K562 (cell line): Measurements from ENCODE around the gene IL20. TPM values are rescaled to one million over a fixed set of nuclear protein-coding genes. Genes with fewer than 3 reads are reported as not detected.
A peak's percentile ranks its signal among the peaks of the same experiment; 100 is the strongest.

Experiments
- NFATC3 ChIP-seq: fragments of 450-650 bp; IDR thresholded peaks from 2 replicates; pipeline ENCODE4 v1.6.1; 2017; ENCODE audit warnings: mild to moderate bottlenecking
- POU5F1 ChIP-seq: fragments of 150-350 bp; IDR thresholded peaks from 2 replicates; pipeline ENCODE4 v1.6.1; 2014; ENCODE audit warnings: borderline replicate concordance, low read length, low read depth, mild to moderate bottlenecking; ENCODE audit not compliant: partially characterized antibody
- RBM17 ChIP-seq: fragments of 200-400 bp; formaldehyde crosslinking; IDR thresholded peaks from 2 replicates; pipeline ENCODE4 v1.6.1; 2017; ENCODE audit warnings: low read depth, mild to moderate bottlenecking, low read length, borderline replicate concordance
- RFX1 ChIP-seq: fragments of 450-650 bp; IDR thresholded peaks from 2 replicates; pipeline ENCODE4 v1.6.1; 2016; ENCODE audit warnings: mild to moderate bottlenecking, moderate library complexity
- TFAM ChIP-seq: fragments of 250-450 bp; sonication (Bioruptor Pico); conservative IDR thresholded peaks from 2 replicates; pipeline ENCODE4 v1.5.0; 2021; ENCODE audit warnings: mild to moderate bottlenecking, moderate library complexity
- ZNF311 ChIP-seq: fragments of 250-450 bp; sonication (Bioruptor Pico); IDR thresholded peaks from 2 replicates; pipeline ENCODE4 v1.4.0; 2020; ENCODE audit warnings: mild to moderate bottlenecking, moderate library complexity
- ZNF408 ChIP-seq: fragments of 250-450 bp; sonication (Bioruptor Pico); IDR thresholded peaks from 2 replicates; pipeline ENCODE4 v1.4.0; 2020; ENCODE audit warnings: low read depth, mild to moderate bottlenecking, moderate library complexity
- ZNF584 ChIP-seq: fragments of 200-800 bp; sonication (Bioruptor generic); IDR thresholded peaks from 2 replicates; pipeline ENCODE4 v1.6.1; 2016; ENCODE audit warnings: low read depth, mild to moderate bottlenecking, missing genetic modification characterization, missing compliant biosample characterization
- ZZZ3 ChIP-seq: fragments of 450-650 bp; IDR thresholded peaks from 2 replicates; pipeline ENCODE4 v1.6.1; 2016; ENCODE audit warnings: antibody characterized with exemption, mild to moderate bottlenecking, moderate library complexity
- polyA plus RNA-seq, 8 experiments: library from polyadenylated mRNA; depleted of rRNA in 4 of 8; stranded (reverse) in 5 of 8; unstranded in 3 of 8; fragments of >200 nt; fragmentation: Nextera tagmentation in 2 of 8; fragmentation: Illumina TruSeq in 1 of 8; extraction: Ambion mirVana in 2 of 8; extraction: Trizol in 1 of 8; gene quantifications; 2 replicates each; pipeline versions ENCODE4 v1.2.1 to v1.2.3, GENCODE V29; 2011 to 2014; ENCODE audit warnings: inconsistent platforms in 1 of 8, missing spikeins in 1 of 8
- total RNA-seq, 7 experiments: library from RNA; depleted of rRNA in 6 of 7; stranded (reverse); fragments of >200 nt in 6 of 7; fragmentation: Illumina TruSeq in 2 of 7; extraction: Trizol in 2 of 7; gene quantifications; 2 replicates each; pipeline versions ENCODE4 v1.2.1 to v1.2.3, GENCODE V29; 2011 to 2021; ENCODE audit warnings: low replicate concordance in 1 of 7
- TF ChIP-seq, protein P1 (sequence below): fragments of 200-800 bp; sonication (Bioruptor generic); IDR thresholded peaks from 2 replicates; pipeline ENCODE4 v1.6.1; 2017; ENCODE audit warnings: missing genetic modification characterization, missing compliant biosample characterization
- TF ChIP-seq, protein P2 (sequence below), 2 experiments: fragments of 150-350 bp in 1 of 2; IDR thresholded peaks; 2 replicates each; pipeline ENCODE4 v1.6.1; 2012 to 2016; ENCODE audit warnings: low read depth in 2 of 2, low read length in 2 of 2, mild to moderate bottlenecking in 1 of 2, moderate library complexity in 1 of 2
- TF ChIP-seq, protein P3 (sequence below): fragments of 200-800 bp; sonication (Bioruptor generic); IDR thresholded peaks from 2 replicates; pipeline ENCODE4 v1.6.1; 2016; ENCODE audit warnings: missing genetic modification characterization, missing compliant biosample characterization
- TF ChIP-seq, protein P4 (sequence below): fragments of 450-650 bp; IDR thresholded peaks from 2 replicates; pipeline ENCODE4 v1.6.1; 2017; ENCODE audit warnings: antibody characterized with exemption
- TF ChIP-seq, protein P5 (sequence below): sonication (generic); formaldehyde crosslinking; IDR thresholded peaks from 2 replicates; pipeline ENCODE4 v1.8.0; 2022; ENCODE audit warnings: mild to moderate bottlenecking, missing genetic modification reagents

Gene IL20
- total and polyA plus RNA-seq, 9 of the 15 experiments (the other 6 are each of a cell fraction or from before 2014, with no cell fraction given), result not detected

DNA sequence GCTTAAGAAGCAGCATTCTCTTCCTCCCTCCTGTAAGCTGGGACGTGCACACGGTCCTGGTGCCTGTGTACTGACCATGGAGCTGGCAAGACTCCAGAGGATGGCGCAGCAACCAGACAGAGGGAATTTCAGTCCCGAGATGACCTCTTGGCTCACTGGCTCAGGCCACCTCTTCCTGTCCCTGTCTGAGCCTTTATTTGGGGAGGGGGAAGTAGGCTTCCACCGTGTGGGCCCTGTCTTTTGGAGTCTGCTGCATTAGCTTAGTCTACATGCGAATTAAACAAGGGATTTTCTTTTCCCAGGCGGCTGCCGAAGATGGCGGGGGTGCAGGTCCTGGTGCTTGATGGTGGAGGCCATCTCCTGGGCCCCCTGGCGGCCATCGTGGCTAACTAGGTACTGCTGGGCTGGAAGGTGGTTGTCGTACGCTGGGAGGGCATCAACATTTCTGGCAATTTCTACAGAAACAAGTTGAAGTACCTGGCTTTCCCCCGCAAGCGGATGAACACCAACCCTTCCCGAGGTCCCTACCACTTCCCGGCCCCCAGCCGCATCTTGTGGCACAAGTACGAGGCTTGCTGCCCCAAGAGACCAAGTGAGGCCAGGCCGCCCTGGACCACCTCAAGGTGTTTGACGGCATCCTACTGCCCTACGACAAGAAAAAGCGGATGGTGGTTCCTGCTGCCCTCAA is 42.0 kb downstream of the IL20 start (continued):
- TF ChIP-seq, protein P1, sequence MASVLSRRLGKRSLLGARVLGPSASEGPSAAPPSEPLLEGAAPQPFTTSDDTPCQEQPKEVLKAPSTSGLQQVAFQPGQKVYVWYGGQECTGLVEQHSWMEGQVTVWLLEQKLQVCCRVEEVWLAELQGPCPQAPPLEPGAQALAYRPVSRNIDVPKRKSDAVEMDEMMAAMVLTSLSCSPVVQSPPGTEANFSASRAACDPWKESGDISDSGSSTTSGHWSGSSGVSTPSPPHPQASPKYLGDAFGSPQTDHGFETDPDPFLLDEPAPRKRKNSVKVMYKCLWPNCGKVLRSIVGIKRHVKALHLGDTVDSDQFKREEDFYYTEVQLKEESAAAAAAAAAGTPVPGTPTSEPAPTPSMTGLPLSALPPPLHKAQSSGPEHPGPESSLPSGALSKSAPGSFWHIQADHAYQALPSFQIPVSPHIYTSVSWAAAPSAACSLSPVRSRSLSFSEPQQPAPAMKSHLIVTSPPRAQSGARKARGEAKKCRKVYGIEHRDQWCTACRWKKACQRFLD (CRISPR knock-in tag), result no peak
- TF ChIP-seq ZZZ3 (no peak), TFAM (CRISPR knock-in tag) (no peak), POU5F1 (no peak), RFX1 (no peak), NFATC3 (no peak), RBM17 (no peak), ZNF408 (no peak), ZNF311 (no peak), ZNF584 (CRISPR knock-in tag) (no peak)
- TF ChIP-seq, protein P2, sequence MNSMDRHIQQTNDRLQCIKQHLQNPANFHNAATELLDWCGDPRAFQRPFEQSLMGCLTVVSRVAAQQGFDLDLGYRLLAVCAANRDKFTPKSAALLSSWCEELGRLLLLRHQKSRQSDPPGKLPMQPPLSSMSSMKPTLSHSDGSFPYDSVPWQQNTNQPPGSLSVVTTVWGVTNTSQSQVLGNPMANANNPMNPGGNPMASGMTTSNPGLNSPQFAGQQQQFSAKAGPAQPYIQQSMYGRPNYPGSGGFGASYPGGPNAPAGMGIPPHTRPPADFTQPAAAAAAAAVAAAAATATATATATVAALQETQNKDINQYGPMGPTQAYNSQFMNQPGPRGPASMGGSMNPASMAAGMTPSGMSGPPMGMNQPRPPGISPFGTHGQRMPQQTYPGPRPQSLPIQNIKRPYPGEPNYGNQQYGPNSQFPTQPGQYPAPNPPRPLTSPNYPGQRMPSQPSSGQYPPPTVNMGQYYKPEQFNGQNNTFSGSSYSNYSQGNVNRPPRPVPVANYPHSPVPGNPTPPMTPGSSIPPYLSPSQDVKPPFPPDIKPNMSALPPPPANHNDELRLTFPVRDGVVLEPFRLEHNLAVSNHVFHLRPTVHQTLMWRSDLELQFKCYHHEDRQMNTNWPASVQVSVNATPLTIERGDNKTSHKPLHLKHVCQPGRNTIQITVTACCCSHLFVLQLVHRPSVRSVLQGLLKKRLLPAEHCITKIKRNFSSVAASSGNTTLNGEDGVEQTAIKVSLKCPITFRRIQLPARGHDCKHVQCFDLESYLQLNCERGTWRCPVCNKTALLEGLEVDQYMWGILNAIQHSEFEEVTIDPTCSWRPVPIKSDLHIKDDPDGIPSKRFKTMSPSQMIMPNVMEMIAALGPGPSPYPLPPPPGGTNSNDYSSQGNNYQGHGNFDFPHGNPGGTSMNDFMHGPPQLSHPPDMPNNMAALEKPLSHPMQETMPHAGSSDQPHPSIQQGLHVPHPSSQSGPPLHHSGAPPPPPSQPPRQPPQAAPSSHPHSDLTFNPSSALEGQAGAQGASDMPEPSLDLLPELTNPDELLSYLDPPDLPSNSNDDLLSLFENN (IDR thresholded peaks at IDR 0.05; ENCODE audit: low read depth in 2 of 2, low read length in 2 of 2), result no peak
- TF ChIP-seq, protein P3, sequence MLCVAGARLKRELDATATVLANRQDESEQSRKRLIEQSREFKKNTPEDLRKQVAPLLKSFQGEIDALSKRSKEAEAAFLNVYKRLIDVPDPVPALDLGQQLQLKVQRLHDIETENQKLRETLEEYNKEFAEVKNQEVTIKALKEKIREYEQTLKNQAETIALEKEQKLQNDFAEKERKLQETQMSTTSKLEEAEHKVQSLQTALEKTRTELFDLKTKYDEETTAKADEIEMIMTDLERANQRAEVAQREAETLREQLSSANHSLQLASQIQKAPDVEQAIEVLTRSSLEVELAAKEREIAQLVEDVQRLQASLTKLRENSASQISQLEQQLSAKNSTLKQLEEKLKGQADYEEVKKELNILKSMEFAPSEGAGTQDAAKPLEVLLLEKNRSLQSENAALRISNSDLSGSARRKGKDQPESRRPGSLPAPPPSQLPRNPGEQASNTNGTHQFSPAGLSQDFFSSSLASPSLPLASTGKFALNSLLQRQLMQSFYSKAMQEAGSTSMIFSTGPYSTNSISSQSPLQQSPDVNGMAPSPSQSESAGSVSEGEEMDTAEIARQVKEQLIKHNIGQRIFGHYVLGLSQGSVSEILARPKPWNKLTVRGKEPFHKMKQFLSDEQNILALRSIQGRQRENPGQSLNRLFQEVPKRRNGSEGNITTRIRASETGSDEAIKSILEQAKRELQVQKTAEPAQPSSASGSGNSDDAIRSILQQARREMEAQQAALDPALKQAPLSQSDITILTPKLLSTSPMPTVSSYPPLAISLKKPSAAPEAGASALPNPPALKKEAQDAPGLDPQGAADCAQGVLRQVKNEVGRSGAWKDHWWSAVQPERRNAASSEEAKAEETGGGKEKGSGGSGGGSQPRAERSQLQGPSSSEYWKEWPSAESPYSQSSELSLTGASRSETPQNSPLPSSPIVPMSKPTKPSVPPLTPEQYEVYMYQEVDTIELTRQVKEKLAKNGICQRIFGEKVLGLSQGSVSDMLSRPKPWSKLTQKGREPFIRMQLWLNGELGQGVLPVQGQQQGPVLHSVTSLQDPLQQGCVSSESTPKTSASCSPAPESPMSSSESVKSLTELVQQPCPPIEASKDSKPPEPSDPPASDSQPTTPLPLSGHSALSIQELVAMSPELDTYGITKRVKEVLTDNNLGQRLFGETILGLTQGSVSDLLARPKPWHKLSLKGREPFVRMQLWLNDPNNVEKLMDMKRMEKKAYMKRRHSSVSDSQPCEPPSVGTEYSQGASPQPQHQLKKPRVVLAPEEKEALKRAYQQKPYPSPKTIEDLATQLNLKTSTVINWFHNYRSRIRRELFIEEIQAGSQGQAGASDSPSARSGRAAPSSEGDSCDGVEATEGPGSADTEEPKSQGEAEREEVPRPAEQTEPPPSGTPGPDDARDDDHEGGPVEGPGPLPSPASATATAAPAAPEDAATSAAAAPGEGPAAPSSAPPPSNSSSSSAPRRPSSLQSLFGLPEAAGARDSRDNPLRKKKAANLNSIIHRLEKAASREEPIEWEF (CRISPR knock-in tag), result no peak
- TF ChIP-seq, protein P4, sequence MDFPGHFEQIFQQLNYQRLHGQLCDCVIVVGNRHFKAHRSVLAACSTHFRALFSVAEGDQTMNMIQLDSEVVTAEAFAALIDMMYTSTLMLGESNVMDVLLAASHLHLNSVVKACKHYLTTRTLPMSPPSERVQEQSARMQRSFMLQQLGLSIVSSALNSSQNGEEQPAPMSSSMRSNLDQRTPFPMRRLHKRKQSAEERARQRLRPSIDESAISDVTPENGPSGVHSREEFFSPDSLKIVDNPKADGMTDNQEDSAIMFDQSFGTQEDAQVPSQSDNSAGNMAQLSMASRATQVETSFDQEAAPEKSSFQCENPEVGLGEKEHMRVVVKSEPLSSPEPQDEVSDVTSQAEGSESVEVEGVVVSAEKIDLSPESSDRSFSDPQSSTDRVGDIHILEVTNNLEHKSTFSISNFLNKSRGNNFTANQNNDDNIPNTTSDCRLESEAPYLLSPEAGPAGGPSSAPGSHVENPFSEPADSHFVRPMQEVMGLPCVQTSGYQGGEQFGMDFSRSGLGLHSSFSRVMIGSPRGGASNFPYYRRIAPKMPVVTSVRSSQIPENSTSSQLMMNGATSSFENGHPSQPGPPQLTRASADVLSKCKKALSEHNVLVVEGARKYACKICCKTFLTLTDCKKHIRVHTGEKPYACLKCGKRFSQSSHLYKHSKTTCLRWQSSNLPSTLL, result no peak
- TF ChIP-seq, protein P5, sequence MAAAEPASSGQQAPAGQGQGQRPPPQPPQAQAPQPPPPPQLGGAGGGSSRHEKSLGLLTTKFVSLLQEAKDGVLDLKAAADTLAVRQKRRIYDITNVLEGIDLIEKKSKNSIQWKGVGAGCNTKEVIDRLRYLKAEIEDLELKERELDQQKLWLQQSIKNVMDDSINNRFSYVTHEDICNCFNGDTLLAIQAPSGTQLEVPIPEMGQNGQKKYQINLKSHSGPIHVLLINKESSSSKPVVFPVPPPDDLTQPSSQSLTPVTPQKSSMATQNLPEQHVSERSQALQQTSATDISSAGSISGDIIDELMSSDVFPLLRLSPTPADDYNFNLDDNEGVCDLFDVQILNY (CRISPR knock-in tag), result 0 out of 2 replicates have a peak, but pooled peaks have one; percentile 53
